ENCODE results near the gene ECSCR.

ECSCR gene

GRCh38 chr5:139399501-139400121, 62.9 kb downstream of the ECSCR start:
- no peak for TF ChIP-seq CTCF (conservative IDR thresholded peaks at IDR 0.05; ENCODE audit: low read length)

More at GRCh38 chr5:139399501-139400121, 62.9 kb downstream of the ECSCR start:
- no peak overlapping the region for H3K4me3 ChIP-seq (ENCODE audit: low read length)
- no peak for DNase-seq (ENCODE audit: low read depth)
